Pons (tissue), 1 donor: Measurements from ENCODE around the gene SULF2.
"Not testable (repeated sequence)": the region's sequence is repeated elsewhere in the genome, so short reads cannot be mapped to it uniquely, and the experiment has no call there.

Experiments
- DNase-seq: peaks from one replicate; pipeline ENCODE4 v3.0.0-alpha.2; 2016; ENCODE audit warnings: low spot score

The SULF2 gene

DNA sequence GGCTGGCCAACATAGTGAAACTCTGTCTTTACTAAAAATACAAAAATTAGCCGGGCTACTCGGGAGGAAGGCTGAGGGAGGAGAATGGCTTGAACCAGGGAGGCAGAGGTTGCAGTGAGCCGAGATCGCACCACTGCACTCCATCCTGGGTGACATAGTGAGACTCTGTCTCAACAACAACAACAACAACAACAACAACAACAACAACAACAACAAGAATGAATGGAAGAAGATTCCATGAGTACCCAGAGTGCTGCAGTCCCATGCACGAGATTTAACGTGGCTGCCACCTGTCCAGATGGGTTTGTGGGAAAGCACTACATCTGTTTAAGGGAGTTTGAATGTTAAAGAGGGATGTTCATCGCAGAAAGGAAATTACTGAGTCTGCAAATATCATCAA, 19.7 kb upstream of the SULF2 start:
- DNase-seq, result not testable (repeated sequence)

DNA sequence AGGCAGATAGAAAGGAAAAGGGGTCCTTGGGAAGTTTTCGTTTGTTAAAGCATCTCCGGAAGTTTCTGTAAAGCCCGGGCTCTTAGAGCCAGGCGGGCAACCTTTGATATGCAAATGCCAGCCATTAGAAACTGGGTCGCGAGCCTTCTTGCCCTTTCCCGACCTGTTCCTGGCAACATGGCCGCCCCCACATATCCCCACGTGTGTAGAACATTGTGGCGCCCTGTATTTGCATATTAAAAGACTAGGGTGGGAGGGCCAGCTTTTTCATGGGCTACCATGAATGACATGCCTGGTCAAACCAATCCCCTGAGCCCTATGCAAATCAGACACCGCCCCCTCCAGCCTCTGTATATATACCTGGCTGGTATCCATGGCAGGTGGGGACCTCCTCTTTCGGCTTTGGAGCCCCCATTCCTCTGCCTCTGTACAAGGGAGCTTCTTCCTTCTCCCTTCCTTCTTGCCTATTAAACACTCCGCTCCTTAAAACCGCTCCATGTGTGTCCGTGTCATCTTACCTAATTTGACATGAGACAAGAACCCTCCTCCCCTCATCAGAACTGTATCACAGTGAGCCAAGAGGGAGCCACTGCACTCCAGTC, 19.0 kb upstream of the SULF2 start:
- not testable (repeated sequence) for DNase-seq

GRCh38 chr20:47802975-47803374, 17.7 kb upstream of the SULF2 start:
- no peak for DNase-seq

GRCh38 chr20:47802226-47802920, 17.1 kb upstream of the SULF2 start:
- DNase-seq, result no peak

GRCh38 chr20:47801759-47802158, 16.5 kb upstream of the SULF2 start:
- DNase-seq, result no peak

DNA sequence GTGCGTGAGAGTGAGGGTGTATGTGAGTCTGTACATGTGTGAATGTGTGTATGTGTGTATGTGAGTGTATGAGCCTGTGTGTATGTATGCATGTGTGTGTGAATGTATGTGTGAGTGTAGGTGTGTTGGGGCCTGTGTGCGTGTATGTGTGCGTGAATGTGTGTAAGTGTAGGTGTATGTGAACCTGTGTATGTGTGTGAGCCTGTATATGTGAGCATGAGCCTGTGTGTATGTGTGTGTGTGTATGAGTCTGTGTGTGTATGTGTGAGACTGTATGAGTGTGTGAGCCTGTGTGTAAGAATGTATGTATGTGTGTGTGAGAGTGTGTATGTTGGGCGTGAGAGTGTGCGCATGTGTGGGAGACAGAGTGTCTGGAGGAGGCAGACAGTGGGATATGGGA, 15.8 kb upstream of the SULF2 start:
- DNase-seq, result no peak

- no peak for DNase-seq
Observed at GRCh38 chr20:47800623-47801022, 15.3 kb upstream of the SULF2 start.

GRCh38 chr20:47799116-47799715, 13.9 kb upstream of the SULF2 start:
- DNase-seq, result no peak

DNA sequence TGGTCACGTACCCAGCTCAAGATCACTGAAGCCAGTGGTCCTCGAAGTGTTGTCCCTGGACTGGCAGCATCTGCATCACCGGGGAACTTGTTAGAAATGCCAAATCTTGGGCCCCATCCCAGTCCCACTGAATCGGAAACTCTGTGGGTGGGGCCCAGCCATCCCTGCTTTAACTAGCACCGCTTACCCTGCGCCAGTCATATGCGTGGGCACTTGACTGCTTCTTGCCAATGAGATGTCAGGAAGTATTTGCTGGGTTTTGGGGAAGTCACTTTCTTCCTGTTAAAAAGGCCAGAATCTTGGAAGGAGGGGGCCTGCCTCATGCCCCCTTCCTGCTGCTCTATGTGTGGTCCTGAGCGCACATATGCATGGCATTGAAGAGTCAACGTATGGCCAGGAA, 11.7 kb upstream of the SULF2 start:
- DNase-seq, result no peak

- no peak for DNase-seq
Observed at GRCh38 chr20:47795214-47795907, 10.1 kb upstream of the SULF2 start.

- not testable (repeated sequence) for DNase-seq
Observed at GRCh38 chr20:47794264-47794663, 9.0 kb upstream of the SULF2 start.

GRCh38 chr20:47792021-47792618, 6.8 kb upstream of the SULF2 start:
- peak; percentile 23 for DNase-seq

DNA sequence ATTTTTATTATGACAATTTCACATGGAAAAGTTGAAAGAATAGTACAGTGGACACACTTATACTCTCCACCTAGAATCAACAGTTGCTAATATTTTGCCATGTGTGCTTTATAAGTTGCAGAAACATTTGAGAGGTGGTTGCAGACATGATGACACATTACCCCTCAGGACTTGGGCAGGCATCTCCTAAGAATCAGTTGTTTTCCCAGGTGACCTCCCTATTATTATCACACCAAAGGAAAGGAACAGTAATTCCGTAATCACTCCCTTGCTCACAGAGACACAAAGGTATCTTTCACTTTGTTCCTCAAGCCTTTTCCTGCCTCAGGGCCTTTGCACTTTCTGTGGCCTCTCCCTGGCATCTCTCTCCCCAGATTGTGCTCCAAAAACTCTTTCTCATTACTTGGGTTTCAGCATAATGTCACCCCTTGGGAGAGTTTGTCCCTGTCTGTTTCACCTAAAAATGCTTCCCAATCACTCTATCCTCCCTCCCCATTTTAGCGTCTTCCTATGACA, 5.9 kb upstream of the SULF2 start:
- no peak for DNase-seq

DNA sequence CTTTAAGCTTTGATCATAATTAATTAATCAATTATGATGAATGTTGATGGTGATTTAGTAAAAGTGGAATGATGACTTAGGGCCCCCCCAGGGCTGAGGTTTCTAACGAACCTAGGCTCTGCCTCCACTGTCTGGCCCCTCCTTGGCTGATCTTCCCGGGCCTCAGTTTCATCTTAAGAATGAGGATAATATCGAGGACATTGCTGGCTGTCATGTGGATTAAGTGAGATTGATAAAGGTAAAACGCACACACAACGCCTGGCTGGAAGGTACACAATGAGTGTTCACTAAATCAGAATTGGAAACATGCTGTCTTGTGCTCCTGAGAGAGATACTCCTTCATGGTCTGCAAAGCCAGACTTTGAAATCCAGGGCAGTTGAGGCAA, 5.3 kb upstream of the SULF2 start:
- no peak for DNase-seq

- no peak for DNase-seq
Observed at GRCh38 chr20:47789764-47790579, 4.7 kb upstream of the SULF2 start.

DNA sequence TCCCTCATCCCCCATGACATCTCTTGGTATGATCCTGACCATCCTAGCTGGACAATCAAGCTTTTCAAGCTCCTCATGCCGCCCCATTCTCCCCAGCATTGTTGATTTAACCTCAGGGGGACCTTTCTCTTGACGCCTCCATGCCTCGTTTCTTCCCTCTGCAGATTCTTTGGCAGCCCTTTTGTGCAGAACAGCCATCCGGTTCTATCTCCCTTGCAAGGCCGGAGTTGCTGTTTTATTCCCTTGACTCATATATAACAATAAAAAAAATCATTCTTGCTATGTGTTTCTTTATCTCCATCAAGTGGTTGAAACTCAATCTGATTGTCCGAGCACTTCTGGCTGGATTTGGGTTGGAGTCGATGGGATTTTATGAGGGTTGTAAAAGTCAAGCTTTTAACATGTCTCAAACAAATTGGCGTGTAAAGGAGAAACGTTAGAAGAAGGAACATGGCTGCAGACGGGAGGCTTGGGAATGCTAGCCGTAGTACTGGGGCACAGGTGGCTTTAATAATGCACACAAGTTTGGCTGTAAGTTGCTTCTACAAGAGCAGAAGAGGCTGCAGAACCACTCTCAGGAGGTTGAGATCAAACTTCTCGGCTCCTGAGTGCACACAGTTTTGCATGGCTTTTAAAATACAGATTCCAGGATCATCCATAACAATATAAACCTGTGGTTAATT, 3.9 kb upstream of the SULF2 start:
- DNase-seq, result no peak

DNA sequence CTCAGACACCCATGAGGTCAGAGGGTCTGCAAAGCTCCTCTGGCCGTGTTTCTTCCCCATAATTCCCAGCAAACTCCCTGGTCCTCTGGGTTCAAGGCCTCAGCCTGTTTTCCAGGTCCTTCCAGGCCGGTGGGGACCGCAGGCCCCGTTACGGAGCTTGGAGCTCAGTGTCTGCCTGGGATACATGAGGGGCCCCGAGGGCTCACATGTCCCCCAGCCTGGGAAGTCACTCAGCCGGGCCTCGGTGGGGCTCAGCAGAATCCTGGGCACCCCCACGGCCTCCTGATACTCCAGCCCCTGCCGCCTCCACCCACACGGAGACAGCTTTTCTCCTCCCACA, 3.4 kb upstream of the SULF2 start:
- DNase-seq, result no peak

DNA sequence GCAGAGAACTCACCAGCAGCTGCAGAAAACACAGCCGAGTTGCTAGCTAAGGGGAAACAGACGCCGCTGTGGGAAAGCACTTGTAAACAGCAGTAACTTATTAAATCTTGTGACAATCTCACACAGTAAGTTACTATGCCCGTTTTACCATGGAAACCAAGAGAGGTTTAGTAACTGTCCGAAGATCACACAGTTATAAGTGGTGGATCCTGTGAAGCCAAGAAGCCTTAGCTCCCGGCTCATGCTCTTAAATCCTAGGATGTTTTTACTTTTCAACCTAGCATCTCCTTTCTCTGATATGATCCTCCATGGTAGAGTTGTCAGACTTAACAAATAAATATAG, 1.5 kb upstream of the SULF2 start:
- DNase-seq, result no peak

DNA sequence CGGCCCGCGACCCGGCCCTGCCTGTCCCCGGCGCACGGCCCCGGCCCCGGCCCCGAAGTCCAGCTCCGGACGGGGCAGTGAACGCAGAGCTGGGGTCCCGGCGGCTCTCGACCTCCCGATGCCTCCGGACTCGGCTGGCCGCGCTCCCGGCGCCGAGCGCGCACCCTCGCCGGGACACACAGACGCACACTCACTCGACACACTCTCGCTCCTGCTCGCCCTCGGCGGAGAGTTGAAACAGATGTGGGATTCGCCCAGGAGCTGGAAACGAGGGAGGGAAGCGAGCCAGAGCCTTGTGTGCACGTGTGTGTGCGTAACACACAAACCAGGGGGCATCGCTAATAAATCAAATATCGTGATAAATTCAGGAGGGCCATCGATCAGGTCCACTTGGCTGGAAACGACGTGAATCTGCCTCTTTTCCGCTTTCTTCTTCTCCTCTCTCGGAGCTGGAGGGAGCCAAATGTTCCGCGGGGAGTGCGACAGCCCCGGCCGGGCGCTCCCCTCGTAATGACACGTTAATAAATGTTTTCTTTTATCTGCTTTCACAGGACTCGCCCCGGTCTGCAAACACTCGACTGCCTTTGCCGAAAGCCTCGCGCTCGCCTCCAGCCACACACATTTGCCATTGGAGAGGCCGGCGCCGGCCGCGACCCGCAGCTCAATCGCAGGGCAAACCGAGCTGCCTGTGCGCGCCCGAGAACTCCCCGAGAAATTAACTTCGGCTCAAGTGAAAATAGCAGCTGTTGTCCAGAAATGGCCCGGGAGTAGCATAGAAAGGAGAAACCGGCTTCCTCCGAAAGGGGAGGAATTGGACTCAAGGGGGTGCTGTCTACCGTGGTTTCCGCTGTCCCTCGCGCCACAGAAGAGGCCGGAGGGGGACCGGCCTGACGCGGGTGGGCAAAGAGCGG, 828 bp upstream of the SULF2 start:
- peak; percentile 66 for DNase-seq
